AML-193 (cell line): Measurements from ENCODE around the gene REM2.
A peak's percentile ranks its signal among the peaks of the same experiment; 100 is the strongest.
"Not testable (repeated sequence)": the region's sequence is repeated elsewhere in the genome, so short reads cannot be mapped to it uniquely, and the experiment has no call there.

Experiments used
- DNase-seq, 2 experiments: peaks; one replicate each; lab custom pipeline; 2025; lab: John Stamatoyannopoulos, UW

REM2 gene

GRCh38 chr14:22848351-22849164 is 34.5 kb upstream of the REM2 start:
- DNase-seq: no peak

DNA sequence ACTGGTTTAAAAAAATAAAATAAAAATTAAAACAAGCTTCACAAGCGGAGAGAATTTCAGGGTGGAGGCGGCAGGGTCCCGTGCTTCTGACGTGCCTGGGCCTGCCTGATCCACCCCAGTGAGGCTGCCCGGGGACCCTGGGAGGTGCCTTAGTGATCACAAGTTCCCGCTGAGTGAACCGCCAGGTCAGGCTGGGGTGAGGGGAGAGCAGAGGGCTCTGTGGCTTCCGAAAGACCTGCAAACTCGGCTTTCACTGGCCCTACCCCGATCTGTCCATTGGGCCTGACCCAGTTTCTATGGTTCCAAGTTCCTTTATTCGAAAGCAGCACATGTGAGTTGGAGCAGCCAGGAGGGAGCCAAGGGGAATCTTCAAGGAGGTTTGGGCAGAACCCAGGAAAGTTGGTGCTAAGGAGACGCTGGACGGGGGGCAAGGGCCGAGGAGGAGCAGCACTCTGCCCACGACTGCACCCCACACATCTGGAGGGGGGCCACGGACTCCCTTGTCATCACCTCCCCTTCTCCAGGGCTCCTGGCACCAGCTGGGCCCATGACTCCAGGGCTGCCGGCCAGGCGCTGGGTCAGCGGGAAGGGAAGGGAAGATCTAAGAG is 33.7 kb upstream of the REM2 start:
- no peak for DNase-seq

GRCh38 chr14:22850944-22851764 is 31.9 kb upstream of the REM2 start:
- DNase-seq: peak; percentile 93 to 94

DNA sequence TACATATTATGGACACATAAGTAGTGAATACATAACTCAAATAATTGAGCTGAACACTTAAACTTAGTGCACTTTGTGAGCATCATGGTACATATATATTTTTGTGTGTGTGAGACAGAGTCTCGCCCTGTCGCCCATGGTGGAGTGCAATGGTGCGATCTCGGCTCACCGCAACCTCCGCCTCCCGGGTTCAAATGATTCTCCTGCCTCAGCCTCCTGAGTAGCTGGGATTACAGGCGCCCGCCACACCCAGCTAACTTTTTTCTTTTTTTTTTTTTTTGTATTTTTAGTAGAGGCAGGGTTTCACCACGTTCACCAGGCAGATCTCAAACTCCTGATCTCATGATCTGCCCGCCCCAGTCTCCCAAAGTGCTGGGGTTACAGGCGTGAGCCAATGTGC is 30.8 kb upstream of the REM2 start:
- not testable (repeated sequence) for DNase-seq

GRCh38 chr14:22852599-22852939 is 30.5 kb upstream of the REM2 start:
- no peak for DNase-seq

- peak; percentile 52 to 62 for DNase-seq
Observed at GRCh38 chr14:22852940-22853767, 29.9 kb upstream of the REM2 start.

DNA sequence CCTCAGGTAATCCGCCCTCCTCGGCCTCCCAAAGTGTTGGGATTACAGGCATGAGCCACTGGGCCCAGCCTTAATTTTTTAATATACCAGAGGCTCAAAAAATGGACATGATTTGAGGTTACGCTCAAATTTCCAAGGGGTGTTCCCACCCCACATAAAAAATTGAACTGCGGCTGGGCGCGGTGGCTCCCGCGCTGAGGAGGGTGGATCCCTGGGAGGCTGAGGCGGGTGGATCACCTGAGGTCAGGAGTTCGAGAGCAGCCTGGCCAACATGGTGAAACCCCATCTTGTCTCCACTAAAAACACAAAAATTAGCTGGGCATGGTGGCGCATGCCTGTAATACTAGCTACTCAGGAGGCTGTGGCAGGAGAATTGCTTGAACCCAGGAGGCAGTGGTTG is 28.7 kb upstream of the REM2 start:
- DNase-seq: not testable (repeated sequence)

GRCh38 chr14:22854963-22855724 is 27.9 kb upstream of the REM2 start:
- DNase-seq: no peak

- no peak for DNase-seq
Observed at GRCh38 chr14:22856428-22856827, 26.6 kb upstream of the REM2 start.

DNA sequence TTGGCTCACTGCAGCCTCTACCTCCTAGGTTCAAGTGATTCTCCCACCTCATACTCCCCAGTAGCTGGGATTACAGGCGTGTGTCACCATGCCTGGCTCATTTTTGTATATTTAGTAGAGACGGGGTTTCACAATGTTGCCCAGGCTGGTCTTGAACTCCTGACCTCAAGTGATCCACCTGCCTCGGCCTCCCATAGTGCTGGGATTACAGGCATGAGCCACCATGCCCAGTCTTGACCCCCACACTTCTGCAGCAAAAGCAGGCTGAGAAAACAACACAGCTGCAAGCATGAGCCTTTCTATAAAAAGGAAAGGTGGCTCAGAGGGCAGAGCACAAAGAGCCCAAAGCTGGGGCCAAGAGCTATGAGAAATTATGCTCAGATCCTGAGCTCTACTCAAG is 22.6 kb upstream of the REM2 start:
- not testable (repeated sequence) for DNase-seq

DNA sequence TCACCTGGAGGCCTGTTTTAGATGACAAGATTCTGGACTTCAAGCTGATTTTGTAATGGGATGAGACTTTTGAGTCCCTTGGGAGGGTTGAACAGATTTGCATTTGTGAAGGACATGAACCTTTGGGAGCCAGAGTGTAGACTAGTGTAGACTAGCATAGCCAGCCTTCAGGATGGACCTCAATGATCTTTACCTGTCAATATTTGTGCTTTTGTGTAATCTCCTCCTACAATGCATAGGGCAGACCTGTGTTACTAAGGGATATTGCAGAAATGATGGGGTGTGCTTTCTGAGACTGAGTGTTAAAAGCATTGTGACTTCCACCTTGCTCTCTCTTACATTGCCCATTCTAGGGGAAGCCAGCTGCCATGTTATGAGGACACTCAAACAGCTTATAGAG is 21.4 kb upstream of the REM2 start:
- DNase-seq: no peak

- no peak for DNase-seq
Observed at GRCh38 chr14:22864979-22865378, 18.0 kb upstream of the REM2 start.

DNA sequence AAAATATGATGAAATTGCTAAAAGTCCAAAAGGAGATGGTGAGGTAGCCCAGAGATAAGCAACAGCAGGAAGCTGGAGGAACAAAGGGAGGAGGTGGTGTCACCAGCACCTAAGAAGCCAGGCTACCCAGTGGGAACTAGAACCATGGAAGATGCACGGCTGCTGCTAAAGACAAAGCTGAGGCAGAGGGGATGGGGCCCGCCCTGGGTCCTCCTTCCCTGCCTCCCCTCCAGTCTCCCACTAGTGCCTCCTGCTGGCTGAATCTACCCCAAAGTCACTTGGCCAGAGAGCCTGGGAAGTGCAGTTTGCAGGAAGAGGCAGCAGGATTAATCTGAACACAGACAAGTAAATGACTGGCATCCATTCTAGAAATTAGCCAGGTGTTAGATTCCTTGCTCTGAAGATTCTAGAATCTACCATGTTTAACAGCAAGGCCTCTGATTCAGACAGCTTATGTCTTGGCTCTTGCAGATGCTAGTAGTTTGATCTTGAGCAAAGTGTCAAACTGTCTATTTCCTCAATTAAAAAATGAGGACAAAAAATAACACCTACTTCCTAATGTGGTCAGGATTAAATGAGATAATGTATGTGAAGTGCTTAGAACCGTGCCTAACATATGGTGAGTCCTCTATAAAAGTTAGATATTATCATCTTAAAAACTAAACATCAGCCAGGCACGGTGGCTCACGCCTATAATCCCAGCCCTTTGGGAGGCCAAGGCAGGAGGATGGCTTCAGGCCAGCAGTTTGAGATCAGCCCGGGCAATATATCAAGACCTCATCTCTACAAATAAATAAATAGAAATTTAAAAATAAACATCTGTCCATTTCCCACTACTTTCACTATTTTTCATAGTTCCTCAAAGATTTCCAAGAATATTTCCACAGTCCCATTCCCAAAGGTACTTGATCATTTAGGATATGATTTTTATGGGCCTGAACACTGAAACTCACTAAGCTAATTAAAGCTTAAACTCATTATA is 17.3 kb upstream of the REM2 start:
- no peak for DNase-seq

DNA sequence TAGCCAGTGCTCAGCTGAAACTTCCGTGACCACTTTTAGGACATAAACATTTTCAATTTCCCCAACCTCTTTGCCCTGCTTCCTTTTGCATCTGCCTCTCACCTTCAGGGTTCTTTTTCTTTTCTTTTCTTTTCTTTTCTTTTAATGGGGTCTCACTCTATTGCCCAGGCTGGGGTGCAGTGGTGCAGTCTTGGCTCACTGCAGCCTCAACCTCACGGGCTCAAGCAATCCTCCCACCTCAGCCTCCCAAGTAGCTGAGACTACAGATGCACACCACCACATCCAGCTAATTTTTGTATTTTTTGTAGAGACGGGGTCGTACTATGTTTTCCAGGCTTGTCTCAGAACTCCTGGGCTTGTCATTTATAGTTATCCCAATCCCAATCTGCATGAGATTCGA is 16.1 kb upstream of the REM2 start:
- DNase-seq: no peak

GRCh38 chr14:22870811-22871223 is 12.2 kb upstream of the REM2 start:
- DNase-seq: peak; percentile 52 to 72

DNA sequence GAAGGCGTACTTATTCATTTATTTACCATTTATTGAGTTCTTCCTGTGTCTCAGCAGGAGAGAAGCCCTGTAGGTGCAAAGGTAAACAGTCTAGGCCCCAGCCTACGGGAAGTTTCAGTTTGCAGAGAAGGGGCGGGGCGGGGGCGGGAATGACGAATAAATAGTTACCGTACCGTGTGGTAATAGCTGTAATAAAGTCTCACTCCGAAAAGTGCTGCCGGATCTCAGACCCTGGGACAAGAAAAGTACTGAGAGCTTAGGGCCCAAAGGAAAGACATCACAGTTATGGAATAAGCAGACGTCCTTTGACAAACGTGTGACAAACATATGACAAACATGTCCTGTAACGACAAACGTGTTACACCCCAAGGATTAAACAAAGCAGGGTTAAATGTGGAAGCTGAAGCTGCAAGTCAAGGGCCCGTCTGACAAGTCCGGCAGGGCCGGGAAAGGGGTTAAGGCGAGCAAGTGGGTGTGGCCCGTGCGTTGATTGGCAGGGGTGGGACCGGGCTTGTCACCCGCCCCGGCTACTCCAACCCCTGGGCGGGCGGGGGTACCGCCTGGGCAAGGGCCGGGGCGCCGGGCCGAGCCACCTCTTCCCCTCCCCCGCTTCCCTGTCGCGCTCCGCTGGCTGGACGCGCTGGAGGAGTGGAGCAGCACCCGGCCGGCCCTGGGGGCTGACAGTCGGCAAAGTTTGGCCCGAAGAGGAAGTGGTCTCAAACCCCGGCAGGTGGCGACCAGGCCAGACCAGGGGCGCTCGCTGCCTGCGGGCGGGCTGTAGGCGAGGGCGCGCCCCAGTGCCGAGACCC is 11.6 kb upstream of the REM2 start, which contains the start of gene LRP10:
Gene LRP10, plus strand, starts transcription at position 517 of the 809 bp plus-strand sequence. CDS start 564 bp downstream, outside the sequence.
- DNase-seq: peak; percentile 71 to 72

DNA sequence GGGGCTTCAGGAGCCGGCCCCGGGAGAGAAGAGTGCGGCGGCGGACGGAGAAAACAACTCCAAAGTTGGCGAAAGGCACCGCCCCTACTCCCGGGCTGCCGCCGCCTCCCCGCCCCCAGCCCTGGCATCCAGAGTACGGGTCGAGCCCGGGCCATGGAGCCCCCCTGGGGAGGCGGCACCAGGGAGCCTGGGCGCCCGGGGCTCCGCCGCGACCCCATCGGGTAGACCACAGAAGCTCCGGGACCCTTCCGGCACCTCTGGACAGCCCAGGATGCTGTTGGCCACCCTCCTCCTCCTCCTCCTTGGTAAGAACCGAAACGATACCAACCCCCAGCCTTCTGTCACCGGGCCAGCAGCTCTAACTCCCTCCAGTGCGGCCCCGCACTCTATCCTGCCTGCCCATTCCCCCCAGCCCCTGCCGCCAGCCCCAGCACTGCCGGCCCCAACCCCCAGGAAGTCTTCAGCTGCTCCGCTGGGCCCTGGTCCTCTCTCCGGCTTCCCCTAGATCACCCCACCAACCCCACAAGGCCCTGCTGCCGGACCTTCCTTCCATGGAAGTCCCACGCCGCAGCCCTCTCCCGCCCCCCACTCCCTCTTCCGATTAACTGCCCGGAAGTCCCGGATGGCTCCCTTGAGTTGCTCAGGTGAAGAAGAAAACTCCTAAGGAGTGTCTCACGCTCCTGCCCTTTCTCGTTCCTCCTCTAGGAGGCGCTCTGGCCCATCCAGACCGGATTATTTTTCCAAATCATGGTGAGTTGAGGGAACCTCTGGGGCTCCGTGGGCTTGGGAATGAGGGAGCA is 10.8 kb upstream of the REM2 start:
- peak; percentile 39 to 48 for DNase-seq
